RWPE2 (cell line): ENCODE measurements around the gene KCNIP1.

ENCODE experiments used
- ATAC-seq: fragments of 200-7000 bp; cut with Tn5 transposase; 3 replicates; pipeline ENCODE4 v1.9.1; 2021; ENCODE audit warnings: low read depth
- DNase-seq: peaks from one replicate; pipeline ENCODE4 v3.0.0-alpha.2; 2020; ENCODE audit warnings: low spot score
- H3K27ac ChIP-seq: fragments of 450-650 bp; 2 replicates; pipeline ENCODE4 v1.5.1; 2017; ENCODE audit warnings: mild to moderate bottlenecking; ENCODE audit not compliant: poor library complexity, severe bottlenecking
- H3K27me3 ChIP-seq: fragments of 250-450 bp; sonication (Bioruptor Pico); 2 replicates; pipeline ENCODE4 v1.5.1; 2021; ENCODE audit warnings: mild to moderate bottlenecking, moderate library complexity; ENCODE audit not compliant: insufficient read depth, poor library complexity, severe bottlenecking
- H3K36me3 ChIP-seq: fragments of 250-450 bp; sonication (Bioruptor Pico); 2 replicates; pipeline ENCODE4 v1.5.1; 2020; ENCODE audit warnings: low read depth, mild to moderate bottlenecking, moderate library complexity
- H3K4me1 ChIP-seq: fragments of 250-450 bp; sonication (Bioruptor Pico); 2 replicates; pipeline ENCODE4 v1.5.1; 2021; ENCODE audit warnings: mild to moderate bottlenecking, moderate library complexity; ENCODE audit not compliant: insufficient read depth, poor library complexity, severe bottlenecking
- H3K4me3 ChIP-seq: fragments of 250-450 bp; sonication (Bioruptor Pico); 2 replicates; pipeline ENCODE4 v1.5.1; 2021; ENCODE audit warnings: mild to moderate bottlenecking, moderate library complexity; ENCODE audit not compliant: severe bottlenecking
- H3K9me3 ChIP-seq: fragments of 250-450 bp; sonication (Bioruptor Pico); 2 replicates; pipeline ENCODE4 v1.5.1; 2021; ENCODE audit warnings: mild to moderate bottlenecking, moderate library complexity; ENCODE audit not compliant: severe bottlenecking
- TF ChIP-seq, protein P1 (sequence below): fragments of 450-650 bp; IDR thresholded peaks from one replicate; pipeline ENCODE4 v1.5.1; 2017; ENCODE audit warnings: mild to moderate bottlenecking, moderate library complexity; ENCODE audit not compliant: poor library complexity, severe bottlenecking

The KCNIP1 gene

DNA sequence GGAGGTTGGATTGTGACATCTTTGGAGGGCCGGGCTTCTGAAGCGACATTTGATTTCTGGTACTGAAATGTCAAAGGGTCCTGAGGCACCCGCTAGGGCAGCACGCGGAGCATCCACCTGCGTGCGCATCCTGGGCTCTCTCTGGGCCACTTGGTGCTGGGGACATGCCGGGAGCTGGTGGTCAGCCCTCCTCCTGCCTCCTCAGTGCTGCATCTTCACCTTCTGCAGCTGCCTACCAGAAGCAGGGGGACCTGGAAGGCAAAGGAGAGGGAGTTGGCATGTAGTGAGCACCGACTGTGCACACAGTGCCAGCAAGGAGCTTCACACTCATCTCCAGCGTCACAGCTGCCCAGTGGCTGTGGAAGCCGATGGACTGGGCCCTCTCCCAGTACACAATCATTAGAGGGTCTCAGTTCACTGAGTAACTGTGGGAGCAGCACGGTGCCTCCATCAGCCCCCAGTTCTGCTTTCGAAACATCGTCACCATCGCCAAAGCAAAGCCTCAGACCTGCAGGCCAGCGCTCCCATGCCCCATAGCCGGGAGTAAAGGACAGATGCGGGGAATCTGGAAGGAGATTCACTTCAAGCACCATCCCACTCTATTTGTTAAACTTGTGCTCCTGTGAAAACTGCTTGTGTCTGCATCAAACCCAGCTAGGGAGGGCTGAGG, 138.4 kb downstream of the KCNIP1 start:
- DNase-seq = no peak
- no peak overlapping the region for H3K4me3 ChIP-seq
- H3K27me3 ChIP-seq = no peaks in the 10 kb centered on the region
- no peak for ATAC-seq
- H3K27ac ChIP-seq = no peak overlapping the region
- H3K9me3 ChIP-seq = no peaks in the 10 kb centered on the region
- TF ChIP-seq, protein P1, sequence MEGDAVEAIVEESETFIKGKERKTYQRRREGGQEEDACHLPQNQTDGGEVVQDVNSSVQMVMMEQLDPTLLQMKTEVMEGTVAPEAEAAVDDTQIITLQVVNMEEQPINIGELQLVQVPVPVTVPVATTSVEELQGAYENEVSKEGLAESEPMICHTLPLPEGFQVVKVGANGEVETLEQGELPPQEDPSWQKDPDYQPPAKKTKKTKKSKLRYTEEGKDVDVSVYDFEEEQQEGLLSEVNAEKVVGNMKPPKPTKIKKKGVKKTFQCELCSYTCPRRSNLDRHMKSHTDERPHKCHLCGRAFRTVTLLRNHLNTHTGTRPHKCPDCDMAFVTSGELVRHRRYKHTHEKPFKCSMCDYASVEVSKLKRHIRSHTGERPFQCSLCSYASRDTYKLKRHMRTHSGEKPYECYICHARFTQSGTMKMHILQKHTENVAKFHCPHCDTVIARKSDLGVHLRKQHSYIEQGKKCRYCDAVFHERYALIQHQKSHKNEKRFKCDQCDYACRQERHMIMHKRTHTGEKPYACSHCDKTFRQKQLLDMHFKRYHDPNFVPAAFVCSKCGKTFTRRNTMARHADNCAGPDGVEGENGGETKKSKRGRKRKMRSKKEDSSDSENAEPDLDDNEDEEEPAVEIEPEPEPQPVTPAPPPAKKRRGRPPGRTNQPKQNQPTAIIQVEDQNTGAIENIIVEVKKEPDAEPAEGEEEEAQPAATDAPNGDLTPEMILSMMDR = no peak
- no peaks in the 10 kb centered on the region for H3K36me3 ChIP-seq
- no peaks in the 10 kb centered on the region for H3K4me1 ChIP-seq

DNA sequence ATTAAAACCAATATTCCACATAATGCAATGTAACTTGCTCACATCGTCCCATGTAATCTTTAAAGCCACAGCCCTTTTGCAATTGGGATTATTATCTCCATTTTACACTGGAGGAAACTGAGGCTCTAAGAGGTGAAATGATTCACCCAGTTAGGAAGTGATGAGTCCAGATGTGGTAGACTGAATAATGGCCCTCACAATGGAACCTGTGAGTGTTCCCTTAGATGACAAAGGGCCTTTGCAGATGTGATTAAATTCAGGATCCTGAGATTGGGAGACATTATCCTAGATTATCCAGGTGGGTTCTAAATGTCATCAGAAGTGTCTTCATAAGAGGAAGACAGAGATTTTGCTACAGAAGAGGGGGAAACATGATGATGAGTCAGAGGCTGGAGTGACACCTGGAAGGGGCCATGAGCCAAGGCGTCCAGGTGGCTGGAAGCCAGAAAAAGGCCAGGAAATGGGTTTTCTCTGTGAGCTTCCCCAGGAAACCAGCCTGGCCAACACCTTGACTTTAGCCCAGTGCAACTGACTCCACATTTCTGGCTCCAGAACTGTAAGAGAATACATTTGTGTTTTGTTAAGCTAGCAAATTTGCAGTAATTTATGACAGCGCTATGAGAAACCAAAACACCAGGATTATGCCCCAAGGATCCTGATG, 139.1 kb downstream of the KCNIP1 start:
- Histone ChIP-seq H3K4me3 (no peak overlapping the region), H3K9me3 (no peaks in the 10 kb centered on the region), H3K27me3 (no peaks in the 10 kb centered on the region), H3K4me1 (no peaks in the 10 kb centered on the region), H3K27ac (peak overlapping the region; percentile 8), H3K36me3 (no peaks in the 10 kb centered on the region)
- ATAC-seq (0 out of 3 replicates have a peak, but pooled peaks have one; percentile 13), DNase-seq (no peak)
- TF ChIP-seq, protein P1 = no peak

DNA sequence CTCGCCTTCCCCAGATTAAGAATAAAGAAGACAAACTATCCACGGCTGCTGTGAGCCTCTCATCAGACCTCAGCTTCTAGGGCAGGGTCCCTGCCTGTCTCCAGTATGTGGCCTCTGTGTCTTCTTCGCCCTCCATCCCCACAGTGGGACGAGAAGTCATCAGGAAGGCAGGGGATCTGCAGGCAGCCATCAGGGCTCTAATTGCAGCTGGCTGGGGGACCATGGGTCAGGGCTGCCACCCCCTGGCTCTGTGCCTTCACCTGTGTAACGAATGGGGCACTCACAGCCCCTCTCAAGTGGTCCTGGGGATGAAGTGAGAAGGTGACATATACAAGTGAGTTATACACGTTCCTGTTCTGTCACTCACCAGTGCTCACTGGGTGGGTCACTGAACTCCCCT, 139.8 kb downstream of the KCNIP1 start:
- TF ChIP-seq, protein P1 = no peak
- peaks cover 3% of the 10 kb centered on the region for H3K4me1 ChIP-seq
- DNase-seq = no peak
- no peaks in the 10 kb centered on the region for H3K9me3 ChIP-seq
- H3K27ac ChIP-seq = peak overlapping the region; percentile 8
- no peak for ATAC-seq
- H3K4me3 ChIP-seq = no peak overlapping the region
- no peaks in the 10 kb centered on the region for H3K27me3 ChIP-seq
- H3K36me3 ChIP-seq = no peaks in the 10 kb centered on the region

DNA sequence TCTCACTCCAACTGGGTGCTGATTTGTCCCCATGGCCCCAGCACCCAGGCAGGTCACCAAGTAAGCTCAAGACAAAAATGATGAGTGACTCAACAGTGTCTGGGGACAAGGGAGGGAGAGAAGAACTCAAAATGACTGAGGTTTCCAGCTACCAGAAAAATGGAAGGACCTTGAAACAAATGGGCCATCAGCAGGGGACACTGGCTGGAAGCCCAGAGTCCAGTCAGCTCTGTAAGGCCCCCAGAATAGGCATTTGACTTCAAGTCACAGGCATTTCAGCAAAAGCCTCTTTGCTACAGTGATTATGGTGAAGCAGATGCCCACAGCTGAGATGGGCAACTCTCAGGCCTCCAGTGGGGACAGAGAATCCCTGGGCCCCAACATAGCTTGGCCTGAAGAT, 140.7 kb downstream of the KCNIP1 start:
- Histone ChIP-seq H3K4me3 (no peak overlapping the region), H3K9me3 (no peaks in the 10 kb centered on the region), H3K27ac (no peak overlapping the region), H3K36me3 (no peaks in the 10 kb centered on the region), H3K27me3 (no peaks in the 10 kb centered on the region), H3K4me1 (peaks cover 12% of the 10 kb centered on the region)
- DNase-seq = no peak
- TF ChIP-seq, protein P1 = no peak
- ATAC-seq = no peak

DNA sequence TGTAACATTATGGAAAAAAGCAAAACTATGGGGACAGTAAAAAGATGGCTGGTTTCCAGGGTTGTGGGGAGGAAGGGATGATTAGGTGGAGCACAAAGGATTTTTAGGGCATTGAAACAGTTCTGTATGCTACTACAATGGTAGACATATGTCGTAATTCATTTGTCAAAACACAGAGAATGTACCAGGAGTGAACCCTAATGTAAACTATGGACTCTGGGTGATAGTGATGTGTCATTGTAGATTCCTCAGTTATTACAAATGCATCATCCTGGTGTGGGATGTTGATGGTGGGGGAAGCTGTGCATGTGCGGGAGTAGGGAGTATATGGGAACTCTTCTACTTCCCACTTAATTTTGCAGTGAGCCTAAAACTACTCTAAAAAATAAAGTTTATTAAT, 144.7 kb downstream of the KCNIP1 start:
- TF ChIP-seq, protein P1 = no peak
- peak overlapping the region; percentile 5 for H3K27ac ChIP-seq
- no peak overlapping the region for H3K4me3 ChIP-seq
- H3K4me1 ChIP-seq = peaks cover 14% of the 10 kb centered on the region
- H3K9me3 ChIP-seq = no peaks in the 10 kb centered on the region
- no peak for DNase-seq
- H3K36me3 ChIP-seq = no peaks in the 10 kb centered on the region
- H3K27me3 ChIP-seq = no peaks in the 10 kb centered on the region
- ATAC-seq = peak; percentile 98
